GM19452 (cell line): ENCODE measurements around the gene NR5A2.

Experiments used
- ATAC-seq: cut with Tn5 transposase; IDR thresholded peaks from one replicate; pipeline ENCODE4 v1.9.1; 2021; ENCODE audit not compliant: unreplicated experiment

NR5A2 gene

GRCh38 chr1:200118779-200119505, 91.4 kb downstream of the NR5A2 start:
- no peak for ATAC-seq

GRCh38 chr1:200121421-200121820, 93.9 kb downstream of the NR5A2 start:
- ATAC-seq: no peak

- no peak for ATAC-seq
These were observed 96.8 kb downstream of the NR5A2 start for GRCh38 chr1:200124309-200124708.

- no peak for ATAC-seq
These were observed 100.6 kb downstream of the NR5A2 start for GRCh38 chr1:200128081-200128480.

GRCh38 chr1:200128944-200129879, 101.7 kb downstream of the NR5A2 start:
- ATAC-seq: peak; percentile 66

GRCh38 chr1:200130552-200130951, 103.0 kb downstream of the NR5A2 start:
- no peak for ATAC-seq

- ATAC-seq: no peak
These were observed 104.1 kb downstream of the NR5A2 start for GRCh38 chr1:200131551-200132125.

GRCh38 chr1:200133123-200133522, 105.6 kb downstream of the NR5A2 start:
- ATAC-seq: no peak

GRCh38 chr1:200134116-200134515, 106.6 kb downstream of the NR5A2 start:
- no peak for ATAC-seq

- no peak for ATAC-seq
These were observed 108.9 kb downstream of the NR5A2 start for GRCh38 chr1:200136384-200136783.

- ATAC-seq: peak; percentile 81
These were observed 112.2 kb downstream of the NR5A2 start for GRCh38 chr1:200139661-200140250.

- no peak for ATAC-seq
These were observed 115.8 kb downstream of the NR5A2 start for GRCh38 chr1:200143347-200143746.

- ATAC-seq: no peak
These were observed 118.6 kb downstream of the NR5A2 start for GRCh38 chr1:200146100-200146499.

GRCh38 chr1:200147094-200147493, 119.6 kb downstream of the NR5A2 start:
- ATAC-seq: no peak

GRCh38 chr1:200147742-200148141, 120.2 kb downstream of the NR5A2 start:
- no peak for ATAC-seq

GRCh38 chr1:200150006-200150405, 122.5 kb downstream of the NR5A2 start:
- ATAC-seq: no peak

- peak; percentile 37 for ATAC-seq
These were observed 123.2 kb downstream of the NR5A2 start for GRCh38 chr1:200150721-200151120.

GRCh38 chr1:200152336-200152735, 124.8 kb downstream of the NR5A2 start:
- ATAC-seq: no peak

- peak; percentile 57 for ATAC-seq
These were observed 126.0 kb downstream of the NR5A2 start for GRCh38 chr1:200153277-200154055.

- peak; percentile 89 for ATAC-seq
These were observed 126.7 kb downstream of the NR5A2 start for GRCh38 chr1:200154069-200154767.
